ENCODE measurements around the gene DAP. TPM values are rescaled to one million over a fixed set of nuclear protein-coding genes. Genes with fewer than 3 reads are reported as not detected.

The DAP gene
- total and polyA plus RNA-seq, 2 of the 13 experiments (the other 11 are each of a cell fraction or from before 2014, with no cell fraction given), result 22.0 to 57.5 TPM

DNA sequence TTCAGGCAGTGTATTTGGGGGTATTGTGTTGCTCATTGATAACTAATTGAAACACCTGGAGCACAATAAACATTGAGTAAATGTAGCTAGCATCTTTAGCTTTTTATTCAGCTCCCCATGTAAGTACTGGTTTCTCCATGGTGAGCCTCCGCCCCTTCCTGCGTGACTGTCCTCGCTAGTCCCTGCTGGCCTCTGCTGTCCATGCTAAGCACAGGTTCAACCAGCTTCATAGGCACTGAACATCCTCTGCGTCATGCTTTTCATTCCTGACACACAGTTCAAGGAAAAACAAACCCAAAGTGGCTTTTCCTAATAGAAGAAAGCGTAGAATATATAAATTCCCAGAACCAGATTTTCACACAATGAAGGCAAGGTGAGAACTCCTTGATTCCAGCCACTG is 27.3 kb upstream of the DAP start:
- in situ Hi-C loops (cut with HindIII; ENCODE audit: extremely low pct_ligation_motif_present, low pct_unique_long_range_greater_than_20kb) (no loop called here), intact Hi-C loops (cut with micrococcal nuclease; ENCODE audit: unreplicated experiment) (no loop called here)
- Histone ChIP-seq H3K4me1 (ENCODE audit: insufficient read depth, low read length) (no peaks in the 10 kb centered on the region), H4K20me1 (ENCODE audit: insufficient read depth, low read length) (no peaks in the 10 kb centered on the region), H3K9ac (ENCODE audit: insufficient read depth, low read depth, low read length) (no peak overlapping the region), H3K4me2 (ENCODE audit: low read depth, low read length) (no peak overlapping the region), H3K36me3 (replicated peaks in 1 of 2; ENCODE audit: control insufficient read depth in 1 of 2, insufficient read depth in 2 of 2, low read length in 2 of 2) (no peaks in the 10 kb centered on the region), H3K27ac (ENCODE audit: extremely low read length, insufficient read depth, low read length) (no peak overlapping the region), H3K27me3 (ENCODE audit: control insufficient read depth in 1 of 2, insufficient read depth in 2 of 2, low read length in 2 of 2) (no peaks in the 10 kb centered on the region), H3K9me3 (ENCODE audit: low read length) (0 out of 2 replicates have a peak, but pooled peaks cover 5% of the 10 kb centered on the region), H2AFZ (ENCODE audit: low read length) (no peak overlapping the region), H3K4me3 (replicated peaks in 1 of 3; ENCODE audit: insufficient read depth in 1 of 3, low read depth in 2 of 3, low read length in 3 of 3) (no peak overlapping the region), H3K79me2 (ENCODE audit: insufficient read depth, low read length) (no peaks in the 10 kb centered on the region)
- ChIA-PET CTCF (ENCODE audit: low intra/inter-chr PET ratio, low total read pairs) (no interaction called here), POLR2A (no interaction called here)
- no TSS peak for BruUV-seq (replicated peaks)
- DNase-seq (ENCODE audit: low spot score) (no peak), FAIRE-seq (no peak), ATAC-seq (no peak)
- TF ChIP-seq ZNF772 (CRISPR knock-in tag; IDR thresholded peaks at IDR 0.05) (no peak), MYC (CRISPR knock-in tag; IDR thresholded peaks at IDR 0.05; ENCODE audit: borderline replicate concordance) (no peak), JARID2 (CRISPR knock-in tag; IDR thresholded peaks at IDR 0.05; ENCODE audit: insufficient replicate concordance) (no peak), ZNF329 (CRISPR knock-in tag; IDR thresholded peaks at IDR 0.05; ENCODE audit: low read depth) (no peak), ZNF124 (CRISPR knock-in tag; IDR thresholded peaks at IDR 0.05) (no peak), SMC3 (IDR thresholded peaks at IDR 0.05; ENCODE audit: low read length) (no peak), ZSCAN20 (CRISPR knock-in tag; IDR thresholded peaks at IDR 0.05; ENCODE audit: borderline replicate concordance) (no peak), SNRNP70 (IDR thresholded peaks at IDR 0.05; ENCODE audit: low read depth, low read length) (no peak), NR2F1 (CRISPR knock-in tag; IDR thresholded peaks at IDR 0.05) (no peak), ZNF263 (CRISPR knock-in tag; IDR thresholded peaks at IDR 0.05) (no peak), ZKSCAN1 (IDR thresholded peaks at IDR 0.05; ENCODE audit: low read length) (no peak), DMAP1 (CRISPR knock-in tag; IDR thresholded peaks at IDR 0.05) (no peak), ZNF101 (CRISPR knock-in tag; IDR thresholded peaks at IDR 0.05; ENCODE audit: borderline replicate concordance, low read depth) (no peak), DNMT3B (CRISPR knock-in tag; conservative IDR thresholded peaks at IDR 0.05) (no peak)
- TF ChIP-seq, protein P1, sequence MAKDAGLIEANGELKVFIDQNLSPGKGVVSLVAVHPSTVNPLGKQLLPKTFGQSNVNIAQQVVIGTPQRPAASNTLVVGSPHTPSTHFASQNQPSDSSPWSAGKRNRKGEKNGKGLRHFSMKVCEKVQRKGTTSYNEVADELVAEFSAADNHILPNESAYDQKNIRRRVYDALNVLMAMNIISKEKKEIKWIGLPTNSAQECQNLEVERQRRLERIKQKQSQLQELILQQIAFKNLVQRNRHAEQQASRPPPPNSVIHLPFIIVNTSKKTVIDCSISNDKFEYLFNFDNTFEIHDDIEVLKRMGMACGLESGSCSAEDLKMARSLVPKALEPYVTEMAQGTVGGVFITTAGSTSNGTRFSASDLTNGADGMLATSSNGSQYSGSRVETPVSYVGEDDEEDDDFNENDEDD (CRISPR knock-in tag; IDR thresholded peaks at IDR 0.05; ENCODE audit: borderline replicate concordance), result no peak
- TF ChIP-seq, protein P2, sequence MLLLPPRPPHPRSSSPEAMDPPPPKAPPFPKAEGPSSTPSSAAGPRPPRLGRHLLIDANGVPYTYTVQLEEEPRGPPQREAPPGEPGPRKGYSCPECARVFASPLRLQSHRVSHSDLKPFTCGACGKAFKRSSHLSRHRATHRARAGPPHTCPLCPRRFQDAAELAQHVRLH (CRISPR knock-in tag; IDR thresholded peaks at IDR 0.05; ENCODE audit: borderline replicate concordance, low read depth), result no peak
- TF ChIP-seq, protein P3, sequence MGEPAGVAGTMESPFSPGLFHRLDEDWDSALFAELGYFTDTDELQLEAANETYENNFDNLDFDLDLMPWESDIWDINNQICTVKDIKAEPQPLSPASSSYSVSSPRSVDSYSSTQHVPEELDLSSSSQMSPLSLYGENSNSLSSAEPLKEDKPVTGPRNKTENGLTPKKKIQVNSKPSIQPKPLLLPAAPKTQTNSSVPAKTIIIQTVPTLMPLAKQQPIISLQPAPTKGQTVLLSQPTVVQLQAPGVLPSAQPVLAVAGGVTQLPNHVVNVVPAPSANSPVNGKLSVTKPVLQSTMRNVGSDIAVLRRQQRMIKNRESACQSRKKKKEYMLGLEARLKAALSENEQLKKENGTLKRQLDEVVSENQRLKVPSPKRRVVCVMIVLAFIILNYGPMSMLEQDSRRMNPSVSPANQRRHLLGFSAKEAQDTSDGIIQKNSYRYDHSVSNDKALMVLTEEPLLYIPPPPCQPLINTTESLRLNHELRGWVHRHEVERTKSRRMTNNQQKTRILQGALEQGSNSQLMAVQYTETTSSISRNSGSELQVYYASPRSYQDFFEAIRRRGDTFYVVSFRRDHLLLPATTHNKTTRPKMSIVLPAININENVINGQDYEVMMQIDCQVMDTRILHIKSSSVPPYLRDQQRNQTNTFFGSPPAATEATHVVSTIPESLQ (CRISPR knock-in tag; conservative IDR thresholded peaks at IDR 0.05), result no peak
- TF ChIP-seq, protein P4, sequence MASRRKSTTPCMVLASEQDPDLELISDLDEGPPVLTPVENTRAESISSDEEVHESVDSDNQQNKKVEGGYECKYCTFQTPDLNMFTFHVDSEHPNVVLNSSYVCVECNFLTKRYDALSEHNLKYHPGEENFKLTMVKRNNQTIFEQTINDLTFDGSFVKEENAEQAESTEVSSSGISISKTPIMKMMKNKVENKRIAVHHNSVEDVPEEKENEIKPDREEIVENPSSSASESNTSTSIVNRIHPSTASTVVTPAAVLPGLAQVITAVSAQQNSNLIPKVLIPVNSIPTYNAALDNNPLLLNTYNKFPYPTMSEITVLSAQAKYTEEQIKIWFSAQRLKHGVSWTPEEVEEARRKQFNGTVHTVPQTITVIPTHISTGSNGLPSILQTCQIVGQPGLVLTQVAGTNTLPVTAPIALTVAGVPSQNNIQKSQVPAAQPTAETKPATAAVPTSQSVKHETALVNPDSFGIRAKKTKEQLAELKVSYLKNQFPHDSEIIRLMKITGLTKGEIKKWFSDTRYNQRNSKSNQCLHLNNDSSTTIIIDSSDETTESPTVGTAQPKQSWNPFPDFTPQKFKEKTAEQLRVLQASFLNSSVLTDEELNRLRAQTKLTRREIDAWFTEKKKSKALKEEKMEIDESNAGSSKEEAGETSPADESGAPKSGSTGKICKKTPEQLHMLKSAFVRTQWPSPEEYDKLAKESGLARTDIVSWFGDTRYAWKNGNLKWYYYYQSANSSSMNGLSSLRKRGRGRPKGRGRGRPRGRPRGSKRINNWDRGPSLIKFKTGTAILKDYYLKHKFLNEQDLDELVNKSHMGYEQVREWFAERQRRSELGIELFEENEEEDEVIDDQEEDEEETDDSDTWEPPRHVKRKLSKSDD (CRISPR knock-in tag; IDR thresholded peaks at IDR 0.05; ENCODE audit: low read depth), result no peak
- WGBS (ENCODE audit: low lambda C conversion rate), result 62% methylated on average over 5 of the region's 5 CpGs

Measured in HepG2 (cell line).